Brain microvascular endothelial cell (primary cell): ENCODE data around the gene MROH7.

Experiments
- DNase-seq: peaks from one replicate; pipeline ENCODE4 v3.0.0-alpha.2; 2020
- H3K27ac ChIP-seq: fragments of 250-450 bp; sonication (Bioruptor Pico); 2 replicates; pipeline ENCODE4 v1.5.1; 2020; ENCODE audit warnings: mild to moderate bottlenecking, moderate library complexity
- H3K27me3 ChIP-seq: fragments of 250-450 bp; sonication (Bioruptor Pico); replicated peaks from 2 replicates; pipeline ENCODE4 v1.5.1; 2020; ENCODE audit warnings: mild to moderate bottlenecking
- H3K36me3 ChIP-seq: fragments of 250-450 bp; sonication (Bioruptor Pico); replicated peaks from 2 replicates; pipeline ENCODE4 v1.5.1; 2020; ENCODE audit warnings: mild to moderate bottlenecking
- H3K4me3 ChIP-seq: 2 replicates; pipeline ENCODE4 v1.5.1; 2011; ENCODE audit warnings: low read depth, mild to moderate bottlenecking, control low read depth, low read length, moderate library complexity
- in situ Hi-C: cut with HindIII; loops from 2 replicates; pipeline ENCODE4 v1.10.0; 2017; ENCODE audit warnings: low sequenced_read_pairs, low pct_ligation_motif_present
- TF ChIP-seq, protein P1 (sequence below): IDR thresholded peaks from 2 replicates; pipeline ENCODE4 v1.5.1; 2011; ENCODE audit warnings: low read depth, mild to moderate bottlenecking, moderate library complexity, low read length, control low read depth, inconsistent platforms; ENCODE audit errors: missing control alignments

The MROH7 gene

DNA sequence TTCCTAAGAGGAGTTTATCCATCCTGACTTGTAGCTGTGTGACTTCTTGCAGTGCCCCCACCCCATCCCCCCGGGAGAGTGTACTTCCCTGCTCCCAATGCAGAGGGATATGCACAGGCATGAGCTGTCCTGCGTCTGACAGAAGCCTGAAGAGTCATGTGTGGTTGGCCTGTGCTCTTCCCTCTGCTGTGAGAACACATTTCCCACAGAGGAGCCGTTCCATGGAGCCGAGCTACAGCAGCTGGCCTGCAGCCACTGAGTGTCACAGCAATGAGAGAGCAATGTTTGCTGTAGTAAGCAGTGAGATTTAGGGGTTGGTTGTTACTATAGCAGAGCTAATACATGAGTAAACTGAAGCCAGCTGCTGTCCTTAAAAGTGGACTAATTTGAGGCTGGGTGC lies 100.7 kb downstream of the MROH7 start:
- Histone ChIP-seq H3K4me3 (no peak overlapping the region), H3K36me3 (peaks cover 37% of the 10 kb centered on the region), H3K27me3 (no peaks in the 10 kb centered on the region), H3K27ac (no peak overlapping the region)
- in situ Hi-C loops, result no loop called here
- peak; percentile 10 for DNase-seq
- TF ChIP-seq, protein P1, sequence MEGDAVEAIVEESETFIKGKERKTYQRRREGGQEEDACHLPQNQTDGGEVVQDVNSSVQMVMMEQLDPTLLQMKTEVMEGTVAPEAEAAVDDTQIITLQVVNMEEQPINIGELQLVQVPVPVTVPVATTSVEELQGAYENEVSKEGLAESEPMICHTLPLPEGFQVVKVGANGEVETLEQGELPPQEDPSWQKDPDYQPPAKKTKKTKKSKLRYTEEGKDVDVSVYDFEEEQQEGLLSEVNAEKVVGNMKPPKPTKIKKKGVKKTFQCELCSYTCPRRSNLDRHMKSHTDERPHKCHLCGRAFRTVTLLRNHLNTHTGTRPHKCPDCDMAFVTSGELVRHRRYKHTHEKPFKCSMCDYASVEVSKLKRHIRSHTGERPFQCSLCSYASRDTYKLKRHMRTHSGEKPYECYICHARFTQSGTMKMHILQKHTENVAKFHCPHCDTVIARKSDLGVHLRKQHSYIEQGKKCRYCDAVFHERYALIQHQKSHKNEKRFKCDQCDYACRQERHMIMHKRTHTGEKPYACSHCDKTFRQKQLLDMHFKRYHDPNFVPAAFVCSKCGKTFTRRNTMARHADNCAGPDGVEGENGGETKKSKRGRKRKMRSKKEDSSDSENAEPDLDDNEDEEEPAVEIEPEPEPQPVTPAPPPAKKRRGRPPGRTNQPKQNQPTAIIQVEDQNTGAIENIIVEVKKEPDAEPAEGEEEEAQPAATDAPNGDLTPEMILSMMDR, result no peak

DNA sequence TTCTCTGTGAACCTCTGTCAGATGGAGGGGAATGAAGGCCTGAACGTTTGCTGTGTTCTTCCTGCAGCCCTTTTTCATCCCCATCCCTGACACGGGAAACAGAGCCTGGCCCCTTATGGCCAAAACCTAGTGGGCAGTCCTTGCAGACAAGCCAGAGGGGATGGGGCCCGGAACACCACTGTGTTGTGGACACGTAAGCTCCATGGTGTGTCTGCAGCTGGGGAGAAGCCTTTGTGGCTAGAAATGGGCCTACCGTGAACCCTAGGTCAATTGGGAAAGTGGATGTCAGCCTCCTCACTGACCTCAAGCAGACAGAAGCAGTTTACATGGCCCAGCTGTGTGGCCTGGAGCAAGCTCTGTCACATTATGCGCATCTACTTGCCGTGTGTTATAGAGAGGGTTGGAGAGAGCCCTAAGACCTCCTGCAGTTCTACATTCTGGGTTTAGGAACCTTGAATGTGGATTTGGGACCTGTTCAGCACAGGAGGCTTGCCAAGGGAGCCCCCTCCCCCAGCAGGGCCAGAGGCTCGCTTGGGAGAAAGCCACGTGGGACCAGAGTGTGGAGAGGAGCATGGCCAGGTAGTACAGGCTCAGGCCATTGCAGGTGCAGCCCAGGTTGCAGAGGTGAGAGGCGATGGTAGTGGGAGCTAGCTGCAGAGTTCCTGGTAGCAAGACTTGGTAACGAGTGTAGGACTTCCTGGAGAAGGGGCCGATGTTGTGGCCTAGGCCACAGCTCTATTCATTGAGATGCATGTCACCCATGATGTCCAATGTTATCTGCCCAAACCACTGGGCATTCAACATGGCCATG lies 102.0 kb downstream of the MROH7 start:
- in situ Hi-C loops, result no loop called here
- Histone ChIP-seq H3K27me3 (no peaks in the 10 kb centered on the region), H3K27ac (no peak overlapping the region), H3K4me3 (no peak overlapping the region), H3K36me3 (peaks cover 26% of the 10 kb centered on the region)
- no peak for DNase-seq
- TF ChIP-seq, protein P1, result no peak

GRCh38 chr1:54744696-54745095 lies 103.1 kb downstream of the MROH7 start:
- no peak overlapping the region for H3K27ac ChIP-seq
- TF ChIP-seq, protein P1, result no peak
- peaks cover 20% of the 10 kb centered on the region for H3K36me3 ChIP-seq
- H3K4me3 ChIP-seq, result no peak overlapping the region
- in situ Hi-C loops, result no loop called here
- no peaks in the 10 kb centered on the region for H3K27me3 ChIP-seq
- DNase-seq, result no peak

GRCh38 chr1:54745274-54745673 lies 103.7 kb downstream of the MROH7 start:
- Histone ChIP-seq H3K4me3 (no peak overlapping the region), H3K27me3 (no peaks in the 10 kb centered on the region), H3K27ac (no peak overlapping the region), H3K36me3 (peaks cover 14% of the 10 kb centered on the region)
- no peak for DNase-seq
- TF ChIP-seq, protein P1, result no peak
- in situ Hi-C loops, result no loop called here

- H3K4me3 ChIP-seq, result no peak overlapping the region
- in situ Hi-C loops, result no loop called here
Observed at GRCh38 chr1:54745864-54746263, 104.3 kb downstream of the MROH7 start.

More at GRCh38 chr1:54745864-54746263, 104.3 kb downstream of the MROH7 start:
- Histone ChIP-seq H3K36me3 (peaks cover 10% of the 10 kb centered on the region), H3K27me3 (no peaks in the 10 kb centered on the region), H3K27ac (no peak overlapping the region)
- DNase-seq, result no peak
- TF ChIP-seq, protein P1, result no peak
